Measurements from ENCODE around the gene HARS2. TPM values are rescaled to one million over a fixed set of nuclear protein-coding genes. Genes with fewer than 3 reads are reported as not detected.

The HARS2 gene
- polyA plus RNA-seq, 1 donor (not counting 4 experiments of a cell fraction or from before 2014, with no cell fraction given) = 44.5 TPM

GRCh38 chr5:140674629-140675028 is 16.6 kb upstream of the HARS2 start:
- Histone ChIP-seq H2AFZ (ENCODE audit: control insufficient read depth, low read length) (no peak overlapping the region), H3K4me3 (ENCODE audit: control insufficient read depth in 2 of 3, extremely low read depth in 1 of 3, insufficient read depth in 2 of 3, low read depth in 1 of 3, low read length in 3 of 3) (no peak overlapping the region), H4K20me1 (ENCODE audit: control insufficient read depth, extremely low read depth, insufficient read depth, low read length) (no peaks in the 10 kb centered on the region), H3K9ac (ENCODE audit: control insufficient read depth, extremely low read depth, insufficient read depth, low read length) (no peak overlapping the region), H3K9me3 (ENCODE audit: control insufficient read depth, low read depth, low read length) (no peaks in the 10 kb centered on the region), H3K27ac (ENCODE audit: control insufficient read depth, insufficient read depth, low read length) (no peak overlapping the region), H3K79me2 (ENCODE audit: control insufficient read depth, insufficient read depth, low read length) (no peaks in the 10 kb centered on the region), H3K36me3 (ENCODE audit: control insufficient read depth in 2 of 2, extremely low read depth in 1 of 2, insufficient read depth in 2 of 2, low read length in 2 of 2) (peaks cover 26 to 42% of the 10 kb centered on the region in 2 experiments), H3K27me3 (ENCODE audit: control insufficient read depth, extremely low read depth, insufficient read depth, low read length) (no peaks in the 10 kb centered on the region), H3K4me2 (ENCODE audit: control insufficient read depth, extremely low read depth, insufficient read depth, low read depth, low read length) (no peak overlapping the region), H3K4me1 (ENCODE audit: control insufficient read depth, extremely low read depth, insufficient read depth, low read length) (no peaks in the 10 kb centered on the region), H3K9me1 (ENCODE audit: control insufficient read depth, extremely low read depth, insufficient read depth, low read length) (no peaks in the 10 kb centered on the region)
- DNase-seq (ENCODE audit: low read depth, low spot score) (no peak), FAIRE-seq (no peak)
- dilution Hi-C loops (cut with MboI; ENCODE audit: extremely low pct_ligation_motif_present, low sequenced_read_pairs) = no loop called here
- TF ChIP-seq, protein P1, sequence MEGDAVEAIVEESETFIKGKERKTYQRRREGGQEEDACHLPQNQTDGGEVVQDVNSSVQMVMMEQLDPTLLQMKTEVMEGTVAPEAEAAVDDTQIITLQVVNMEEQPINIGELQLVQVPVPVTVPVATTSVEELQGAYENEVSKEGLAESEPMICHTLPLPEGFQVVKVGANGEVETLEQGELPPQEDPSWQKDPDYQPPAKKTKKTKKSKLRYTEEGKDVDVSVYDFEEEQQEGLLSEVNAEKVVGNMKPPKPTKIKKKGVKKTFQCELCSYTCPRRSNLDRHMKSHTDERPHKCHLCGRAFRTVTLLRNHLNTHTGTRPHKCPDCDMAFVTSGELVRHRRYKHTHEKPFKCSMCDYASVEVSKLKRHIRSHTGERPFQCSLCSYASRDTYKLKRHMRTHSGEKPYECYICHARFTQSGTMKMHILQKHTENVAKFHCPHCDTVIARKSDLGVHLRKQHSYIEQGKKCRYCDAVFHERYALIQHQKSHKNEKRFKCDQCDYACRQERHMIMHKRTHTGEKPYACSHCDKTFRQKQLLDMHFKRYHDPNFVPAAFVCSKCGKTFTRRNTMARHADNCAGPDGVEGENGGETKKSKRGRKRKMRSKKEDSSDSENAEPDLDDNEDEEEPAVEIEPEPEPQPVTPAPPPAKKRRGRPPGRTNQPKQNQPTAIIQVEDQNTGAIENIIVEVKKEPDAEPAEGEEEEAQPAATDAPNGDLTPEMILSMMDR (optimal IDR thresholded peaks at IDR 0.05 in 1 of 3, IDR thresholded peaks at IDR 0.05 in 1 of 3, conservative IDR thresholded peaks at IDR 0.05 in 1 of 3; ENCODE audit: extremely low read depth in 1 of 3, insufficient read depth in 2 of 3, low read length in 3 of 3) = no peak
- no peak for TF ChIP-seq EZH2 (IDR thresholded peaks at IDR 0.05; ENCODE audit: low read length)

DNA sequence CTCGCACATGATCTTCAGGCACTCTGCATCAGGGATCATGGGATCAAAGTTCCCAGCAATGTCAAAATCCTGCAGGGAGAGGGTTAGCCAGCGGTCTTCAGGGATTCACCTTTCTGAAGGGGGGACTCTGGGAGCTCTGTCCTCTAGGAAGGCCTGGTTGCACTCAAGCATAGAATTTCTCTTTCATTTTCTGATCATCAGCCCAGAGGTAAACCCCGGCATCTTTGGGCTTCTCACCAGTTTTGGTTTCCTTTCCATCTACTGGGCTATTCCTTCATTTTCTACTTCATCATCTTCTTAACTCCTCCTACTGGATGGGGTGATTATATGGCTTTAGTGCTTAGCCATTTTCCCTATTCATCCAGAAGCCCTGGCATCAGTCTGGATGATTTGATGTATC is 13.3 kb upstream of the HARS2 start:
- no peaks in the 10 kb centered on the region for H3K4me1 ChIP-seq (ENCODE audit: control insufficient read depth, extremely low read depth, insufficient read depth, low read length)
- H3K27me3 ChIP-seq (ENCODE audit: control insufficient read depth, extremely low read depth, insufficient read depth, low read length) = no peaks in the 10 kb centered on the region
- no peak for DNase-seq (ENCODE audit: low read depth, low spot score)
- H2AFZ ChIP-seq (ENCODE audit: control insufficient read depth, low read length) = no peak overlapping the region
- H3K4me2 ChIP-seq (ENCODE audit: control insufficient read depth, extremely low read depth, insufficient read depth, low read depth, low read length) = no peak overlapping the region
- no peaks in the 10 kb centered on the region for H3K9me1 ChIP-seq (ENCODE audit: control insufficient read depth, extremely low read depth, insufficient read depth, low read length)
- H3K79me2 ChIP-seq (ENCODE audit: control insufficient read depth, insufficient read depth, low read length) = no peaks in the 10 kb centered on the region
- no peak overlapping the region for H3K27ac ChIP-seq (ENCODE audit: control insufficient read depth, insufficient read depth, low read length)
- peaks cover 33 to 40% of the 10 kb centered on the region in 2 experiments for H3K36me3 ChIP-seq (ENCODE audit: control insufficient read depth in 2 of 2, extremely low read depth in 1 of 2, insufficient read depth in 2 of 2, low read length in 2 of 2)
- H3K9ac ChIP-seq (ENCODE audit: control insufficient read depth, extremely low read depth, insufficient read depth, low read length) = no peak overlapping the region
- dilution Hi-C loops (cut with MboI; ENCODE audit: extremely low pct_ligation_motif_present, low sequenced_read_pairs) = no loop called here
- no peaks in the 10 kb centered on the region for H4K20me1 ChIP-seq (ENCODE audit: control insufficient read depth, extremely low read depth, insufficient read depth, low read length)
- H3K4me3 ChIP-seq (ENCODE audit: control insufficient read depth in 2 of 3, extremely low read depth in 1 of 3, insufficient read depth in 2 of 3, low read depth in 1 of 3, low read length in 3 of 3) = no peak overlapping the region
- no peaks in the 10 kb centered on the region for H3K9me3 ChIP-seq (ENCODE audit: control insufficient read depth, low read depth, low read length)
- FAIRE-seq = no peak
- TF ChIP-seq, protein P1 (optimal IDR thresholded peaks at IDR 0.05 in 1 of 3, IDR thresholded peaks at IDR 0.05 in 1 of 3, conservative IDR thresholded peaks at IDR 0.05 in 1 of 3; ENCODE audit: extremely low read depth in 1 of 3, insufficient read depth in 2 of 3, low read length in 3 of 3) = no peak
- TF ChIP-seq EZH2 (IDR thresholded peaks at IDR 0.05; ENCODE audit: low read length) = no peak

All from keratinocyte (primary cell).